HG03442 (cell line): ENCODE data around the gene CNOT6.

Source experiments
- ATAC-seq: cut with Tn5 transposase; IDR thresholded peaks from one replicate; pipeline ENCODE4 v1.9.1; 2021; ENCODE audit warnings: mild to moderate bottlenecking, moderate library complexity; ENCODE audit not compliant: unreplicated experiment

Gene CNOT6

GRCh38 chr5:180613814-180614188 is 119.6 kb downstream of the CNOT6 start:
- no peak for ATAC-seq

GRCh38 chr5:180618487-180618828 is 124.3 kb downstream of the CNOT6 start:
- no peak for ATAC-seq

- ATAC-seq: peak; percentile 47
These were observed 124.8 kb downstream of the CNOT6 start for GRCh38 chr5:180618829-180619562.

- no peak for ATAC-seq
These were observed 125.4 kb downstream of the CNOT6 start for GRCh38 chr5:180619563-180619915.

- no peak for ATAC-seq
These were observed 125.8 kb downstream of the CNOT6 start for GRCh38 chr5:180620014-180620413.

GRCh38 chr5:180621311-180621710 is 127.1 kb downstream of the CNOT6 start:
- ATAC-seq: no peak

GRCh38 chr5:180622910-180623309 is 128.7 kb downstream of the CNOT6 start:
- no peak for ATAC-seq

GRCh38 chr5:180623411-180623834 is 129.2 kb downstream of the CNOT6 start:
- ATAC-seq: no peak

GRCh38 chr5:180623844-180624243 is 129.7 kb downstream of the CNOT6 start:
- no peak for ATAC-seq

- ATAC-seq: no peak
These were observed 130.4 kb downstream of the CNOT6 start for GRCh38 chr5:180624587-180624986.

GRCh38 chr5:180625125-180625790 is 131.1 kb downstream of the CNOT6 start:
- ATAC-seq: no peak

- ATAC-seq: no peak
These were observed 131.8 kb downstream of the CNOT6 start for GRCh38 chr5:180625791-180626660.

- ATAC-seq: no peak
These were observed 132.6 kb downstream of the CNOT6 start for GRCh38 chr5:180626661-180627385.

GRCh38 chr5:180627386-180628120 is 133.4 kb downstream of the CNOT6 start:
- no peak for ATAC-seq
